H1 (cell line): ENCODE data around the gene FIGNL1. TPM values are rescaled to one million over a fixed set of nuclear protein-coding genes. Genes with fewer than 3 reads are reported as not detected.
A peak's percentile ranks its signal among the peaks of the same experiment; 100 is the strongest.

Source experiments
- ASH2L ChIP-seq: fragments of 200-600, 300-600 bp; sonication (generic); IDR thresholded peaks from one replicate; pipeline ENCODE4 v1.7.1; 2017; ENCODE audit warnings: low read length
- CHD7 ChIP-seq: fragments of 300-600 bp; sonication (generic); IDR thresholded peaks from 2 replicates; pipeline ENCODE4 v1.7.1; 2012; ENCODE audit warnings: low read length, moderate library complexity, mild to moderate bottlenecking, inconsistent platforms; ENCODE audit not compliant: insufficient replicate concordance
- EGR1 ChIP-seq: IDR thresholded peaks from 2 replicates; pipeline ENCODE4 v1.6.1; 2011; ENCODE audit warnings: low read depth, low read length, borderline replicate concordance
- EP300 ChIP-seq, 2 experiments: IDR thresholded peaks; 1 replicate in 1 of 2; 2 replicates in 1 of 2; pipeline ENCODE4 v1.6.1; 2011 to 2012; ENCODE audit warnings: low read depth in 2 of 2, low read length in 2 of 2, mild to moderate bottlenecking in 2 of 2, borderline replicate concordance in 1 of 2, inconsistent platforms in 1 of 2, moderate library complexity in 1 of 2
- GTF2F1 ChIP-seq: IDR thresholded peaks from 2 replicates; pipeline ENCODE4 v1.6.1; 2012; ENCODE audit warnings: low read depth, low read length, improper control_type of control experiment, borderline replicate concordance
- HDAC6 ChIP-seq: IDR thresholded peaks from one replicate; pipeline ENCODE4 v1.7.1; 2012; ENCODE audit warnings: low read depth, mild to moderate bottlenecking, inconsistent platforms, low read length, moderate library complexity
- JUN ChIP-seq: IDR thresholded peaks from 2 replicates; pipeline ENCODE4 v1.6.1; 2011; ENCODE audit warnings: low read depth, mild to moderate bottlenecking, improper control_type of control experiment, low read length
- POLR2AphosphoS5 ChIP-seq: IDR thresholded peaks from 2 replicates; pipeline ENCODE4 v1.6.1; 2011; ENCODE audit warnings: low read depth, low read length
- SIX5 ChIP-seq: IDR thresholded peaks from 2 replicates; pipeline ENCODE4 v1.6.1; 2011; ENCODE audit warnings: mild to moderate bottlenecking, low read depth, low read length
- SUZ12 ChIP-seq: fragments of 200-600 bp; sonication (generic); IDR thresholded peaks from 2 replicates; pipeline ENCODE4 v1.6.1; 2012; ENCODE audit warnings: mild to moderate bottlenecking, inconsistent platforms, low read length, moderate library complexity, mixed read lengths
- ZNF274 ChIP-seq: IDR thresholded peaks from 2 replicates; pipeline ENCODE4 v1.7.0; 2012; ENCODE audit warnings: low read length, borderline replicate concordance; ENCODE audit errors: extremely low read depth
- polyA plus RNA-seq, 7 experiments: library from polyadenylated mRNA; depleted of rRNA in 3 of 7; stranded (reverse) in 5 of 7; unstranded in 2 of 7; fragments of >200 nt in 5 of 7; fragments of 200-250 nt in 2 of 7; gene quantifications; 1 replicate in 5 of 7; 2 replicates in 1 of 7; 4 replicates in 1 of 7; pipeline versions ENCODE4 v1.2.1 to v1.2.3, GENCODE V29; 2011 to 2013; ENCODE audit warnings: missing spikeins in 2 of 7, mixed read lengths in 2 of 7
- total RNA-seq: library from RNA; stranded (reverse); fragmentation: NEBNext Ultra II Directional; extraction: Animal tissue kit (Norgen Biotek cat#: 25700); gene quantifications from 2 replicates; pipeline ENCODE4 v1.2.1, GENCODE V29; 2021

FIGNL1 gene
- total and polyA plus RNA-seq, 2 of the 8 experiments (the other 6 are each of a cell fraction or from before 2014, with no cell fraction given) = 6.5 to 9.9 TPM

- TF ChIP-seq CHD7 = no peak
- no peak for TF ChIP-seq ZNF274
- TF ChIP-seq POLR2AphosphoS5 = peak; percentile 51; the same call in 1 of the 2 replicates
- TF ChIP-seq SIX5 = no peak
- TF ChIP-seq EP300 (IDR thresholded peaks at IDR 0.05; ENCODE audit: borderline replicate concordance in 1 of 2, low read depth in 2 of 2, low read length in 2 of 2) = no peak
- TF ChIP-seq HDAC6 = no peak
- TF ChIP-seq EGR1 = no peak
- TF ChIP-seq JUN = no peak
- no peak for TF ChIP-seq GTF2F1
- TF ChIP-seq ASH2L = no peak
- no peak for TF ChIP-seq SUZ12
Observed at GRCh38 chr7:50467817-50468610, 17.9 kb upstream of the FIGNL1 start (continued).
